HepG2 (cell line): ENCODE data around the gene GRPEL2. TPM values are rescaled to one million over a fixed set of nuclear protein-coding genes. Genes with fewer than 3 reads are reported as not detected.

Source experiments
- ATAC-seq: fragments of 200-7000 bp; cut with Tn5 transposase; 3 replicates; pipeline ENCODE4 v1.9.1; 2020; ENCODE audit warnings: mild to moderate bottlenecking, moderate library complexity
- BruUV-seq: library from RNA; stranded (reverse); fragments of 400-500 nt; replicated peaks from 2 replicates; lab custom pipeline; 2021; lab: Mats Ljungman, UMichigan
- CTCF ChIA-PET: fragments of 300-600 bp; formaldehyde crosslinking; extraction: SDS; loops from one replicate; lab custom pipeline; 2021; ENCODE audit warnings: low total read pairs, inconsistent platforms, low intra/inter-chr PET ratio; lab: Yijun Ruan, JAX
- POLR2A ChIA-PET: fragments of 350-600 bp; sonication (Branson Sonifier 250); formaldehyde crosslinking; loops from one replicate; lab custom pipeline; 2020; ENCODE audit warnings: antibody characterized with exemption, inconsistent platforms; lab: Yijun Ruan, JAX
- DNase-seq: peaks from one replicate; pipeline ENCODE4 v3.0.0-alpha.2; 2015; ENCODE audit warnings: low spot score
- FAIRE-seq: peaks from 3 replicates; lab custom pipeline; 2011; peaks lifted over from hg19 to GRCh38; lab: Jason Lieb, UNC
- H2AFZ ChIP-seq: one replicate; pipeline ENCODE4 v1.6.1; 2011; ENCODE audit warnings: low read length, inconsistent platforms
- H3K27ac ChIP-seq: fragments of 300-600 bp; 3 replicates; pipeline ENCODE4 v1.8.0; 2011; ENCODE audit warnings: mixed run types, mild to moderate bottlenecking, mixed read lengths, low read length, inconsistent platforms; ENCODE audit not compliant: insufficient read depth; ENCODE audit errors: extremely low read length
- H3K27me3 ChIP-seq, 2 experiments: fragments of 200-600 bp in 1 of 2; 2 replicates in 1 of 2; 3 replicates in 1 of 2; pipeline versions ENCODE4 v1.6.0 to v1.8.0; 2011; ENCODE audit warnings: low read length in 2 of 2, mild to moderate bottlenecking in 2 of 2, moderate library complexity in 2 of 2, inconsistent platforms in 1 of 2; ENCODE audit not compliant: insufficient read depth in 2 of 2, control insufficient read depth in 1 of 2
- H3K36me3 ChIP-seq, 2 experiments: fragments of 200-600 bp in 1 of 2; replicated peaks in 1 of 2; 2 replicates in 1 of 2; 3 replicates in 1 of 2; pipeline versions ENCODE4 v1.5.1 to v1.8.0; 2011; ENCODE audit warnings: low read length in 2 of 2, inconsistent platforms in 1 of 2; ENCODE audit not compliant: insufficient read depth in 2 of 2, control insufficient read depth in 1 of 2
- H3K4me1 ChIP-seq: 2 replicates; pipeline ENCODE4 v1.5.1; 2012; ENCODE audit warnings: low read length, inconsistent platforms; ENCODE audit not compliant: insufficient read depth
- H3K4me2 ChIP-seq: 2 replicates; pipeline ENCODE4 v1.6.0; 2011; ENCODE audit warnings: low read depth, low read length, inconsistent platforms
- H3K4me3 ChIP-seq, 3 experiments: fragments of 200-600 bp in 1 of 3; sonication (generic), shearing (Covaris generic) in 1 of 3; replicated peaks in 1 of 3; 2 replicates each; pipeline ENCODE4 v1.5.1; 2011 to 2016; ENCODE audit warnings: low read length in 3 of 3, inconsistent platforms in 2 of 3, low read depth in 2 of 3, mild to moderate bottlenecking in 2 of 3, control low read depth in 1 of 3, mixed read lengths in 1 of 3; ENCODE audit not compliant: insufficient read depth in 1 of 3
- H3K79me2 ChIP-seq: one replicate; pipeline ENCODE4 v1.6.1; 2011; ENCODE audit warnings: low read length, inconsistent platforms; ENCODE audit not compliant: insufficient read depth
- H3K9ac ChIP-seq: 2 replicates; pipeline ENCODE4 v1.6.0; 2011; ENCODE audit warnings: mild to moderate bottlenecking, low read depth, low read length, inconsistent platforms; ENCODE audit not compliant: insufficient read depth
- H3K9me3 ChIP-seq: 2 replicates; pipeline ENCODE4 v1.5.1; 2012; ENCODE audit warnings: mild to moderate bottlenecking, low read length
- H4K20me1 ChIP-seq: 2 replicates; pipeline ENCODE4 v1.6.0; 2011; ENCODE audit warnings: inconsistent platforms, mild to moderate bottlenecking, low read length, moderate library complexity; ENCODE audit not compliant: insufficient read depth
- MTF1 ChIP-seq: sonication (generic); formaldehyde crosslinking; IDR thresholded peaks from 2 replicates; pipeline ENCODE4 v1.5.0; 2020; ENCODE audit warnings: missing genetic modification reagents
- NFYC ChIP-seq: IDR thresholded peaks from 2 replicates; pipeline ENCODE4 v1.6.1; 2016; ENCODE audit warnings: missing genetic modification reagents, missing compliant biosample characterization
- POGZ ChIP-seq: sonication (generic); formaldehyde crosslinking; IDR thresholded peaks from 2 replicates; pipeline ENCODE4 v1.4.0; 2020; ENCODE audit warnings: mild to moderate bottlenecking, missing genetic modification reagents
- PPARG ChIP-seq: conservative IDR thresholded peaks from 2 replicates; pipeline ENCODE4 v1.6.1; 2016; ENCODE audit warnings: missing biosample characterization, missing genetic modification reagents
- STAT6 ChIP-seq: sonication (generic); formaldehyde crosslinking; IDR thresholded peaks from 2 replicates; pipeline ENCODE4 v1.4.0; 2020; ENCODE audit warnings: missing genetic modification reagents, mild to moderate bottlenecking, borderline replicate concordance
- ZBTB20 ChIP-seq: sonication (generic); formaldehyde crosslinking; IDR thresholded peaks from 2 replicates; pipeline ENCODE4 v1.8.1; 2023; ENCODE audit warnings: missing genetic modification reagents, low read depth, mild to moderate bottlenecking, borderline replicate concordance
- ZNF326 ChIP-seq: sonication (generic); formaldehyde crosslinking; IDR thresholded peaks from 2 replicates; pipeline ENCODE4 v1.4.0; 2020; ENCODE audit warnings: missing genetic modification reagents, borderline replicate concordance
- ZNF720 ChIP-seq: sonication (generic); formaldehyde crosslinking; IDR thresholded peaks from 2 replicates; pipeline ENCODE4 v1.4.0; 2020; ENCODE audit warnings: missing genetic modification reagents
- ZNF768 ChIP-seq: sonication (generic); formaldehyde crosslinking; IDR thresholded peaks from 2 replicates; pipeline ENCODE4 v1.4.0; 2020; ENCODE audit warnings: missing genetic modification reagents
- WGBS: methylation state at CpG from one replicate; pipeline ENCODE4 v1.1.6; 2017; ENCODE audit warnings: low lambda C conversion rate; 5-methylcytosine and 5-hydroxymethylcytosine counted together
- in situ Hi-C: cut with HindIII; loops from 2 replicates; pipeline ENCODE4 v1.10.0; 2017; ENCODE audit warnings: low pct_unique_long_range_greater_than_20kb; ENCODE audit not compliant: extremely low pct_ligation_motif_present
- intact Hi-C: fragments of 100-400 bp; cut with micrococcal nuclease; formaldehyde crosslinking; loops from one replicate; pipeline ENCODE4 v1.10.0; 2022; ENCODE audit not compliant: unreplicated experiment
- polyA plus RNA-seq, 8 experiments: library from polyadenylated mRNA; depleted of rRNA in 3 of 8; stranded (reverse) in 7 of 8; unstranded in 1 of 8; fragments of >200 nt; fragmentation: Illumina TruSeq in 4 of 8; extraction: Trizol in 4 of 8; gene quantifications; 2 replicates each; pipeline versions ENCODE4 v1.2.1 to v1.2.3, GENCODE V29; 2011 to 2016; ENCODE audit warnings: low read depth in 4 of 8, missing spikeins in 1 of 8, mixed read lengths in 1 of 8; ENCODE audit not compliant: insufficient read depth in 1 of 8
- total RNA-seq, 5 experiments: library from RNA; depleted of rRNA; stranded (reverse); fragments of >200 nt; fragmentation: Illumina TruSeq; extraction: Trizol; gene quantifications; 2 replicates each; pipeline ENCODE4 v1.2.3, GENCODE V29; 2016; ENCODE audit warnings: low read depth in 1 of 5
- TF ChIP-seq, protein P1 (sequence below): sonication (generic); formaldehyde crosslinking; IDR thresholded peaks from 2 replicates; pipeline ENCODE4 v1.9.0; 2022; ENCODE audit warnings: missing genetic modification reagents, mild to moderate bottlenecking, borderline replicate concordance
- TF ChIP-seq, protein P2 (sequence below): sonication (generic); formaldehyde crosslinking; IDR thresholded peaks from 2 replicates; pipeline ENCODE4 v1.5.0; 2020; ENCODE audit warnings: missing genetic modification reagents, mild to moderate bottlenecking, borderline replicate concordance

Gene GRPEL2
- total and polyA plus RNA-seq, 2 of the 13 experiments (the other 11 are each of a cell fraction or from before 2014, with no cell fraction given), result 13.1 to 16.6 TPM

DNA sequence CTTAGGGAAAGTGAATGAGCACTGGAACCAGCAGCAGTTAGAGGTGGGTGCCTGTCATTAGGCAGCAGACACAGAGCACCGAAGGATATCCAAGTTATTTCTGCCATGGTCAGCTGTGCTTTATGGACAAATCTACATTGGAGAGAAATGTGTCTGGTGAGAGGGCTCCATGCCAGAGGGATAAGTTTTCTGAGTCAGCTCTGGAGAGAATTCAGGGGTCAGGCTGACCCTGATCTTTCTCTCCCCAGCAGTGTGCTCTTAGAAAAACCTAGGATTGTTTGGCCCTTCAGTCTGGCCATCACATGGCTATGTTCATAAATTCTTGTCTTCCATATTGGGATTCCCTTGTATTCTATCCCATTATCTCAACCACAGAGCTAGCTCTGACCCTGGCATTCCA lies 42.7 kb downstream of the GRPEL2 start:
- POLR2A ChIA-PET, result no interaction called here
- no peaks in the 10 kb centered on the region for H3K36me3 ChIP-seq
- H3K27ac ChIP-seq, result no peak overlapping the region
- no peaks in the 10 kb centered on the region for H4K20me1 ChIP-seq
- CTCF ChIA-PET, result no interaction called here
- no peak for DNase-seq
- FAIRE-seq, result no peak
- ATAC-seq, result no peak
- H3K79me2 ChIP-seq, result no peaks in the 10 kb centered on the region
- H2AFZ ChIP-seq, result no peak overlapping the region
- peaks cover 38% of the 10 kb centered on the region for H3K4me1 ChIP-seq
- TF ChIP-seq ZNF720 (no peak), STAT6 (CRISPR knock-in tag) (no peak), MTF1 (CRISPR knock-in tag) (no peak), POGZ (no peak), ZNF768 (CRISPR knock-in tag) (no peak), ZNF326 (CRISPR knock-in tag) (no peak), ZBTB20 (no peak), NFYC (CRISPR knock-in tag) (no peak), PPARG (no peak)
- TF ChIP-seq, protein P1, sequence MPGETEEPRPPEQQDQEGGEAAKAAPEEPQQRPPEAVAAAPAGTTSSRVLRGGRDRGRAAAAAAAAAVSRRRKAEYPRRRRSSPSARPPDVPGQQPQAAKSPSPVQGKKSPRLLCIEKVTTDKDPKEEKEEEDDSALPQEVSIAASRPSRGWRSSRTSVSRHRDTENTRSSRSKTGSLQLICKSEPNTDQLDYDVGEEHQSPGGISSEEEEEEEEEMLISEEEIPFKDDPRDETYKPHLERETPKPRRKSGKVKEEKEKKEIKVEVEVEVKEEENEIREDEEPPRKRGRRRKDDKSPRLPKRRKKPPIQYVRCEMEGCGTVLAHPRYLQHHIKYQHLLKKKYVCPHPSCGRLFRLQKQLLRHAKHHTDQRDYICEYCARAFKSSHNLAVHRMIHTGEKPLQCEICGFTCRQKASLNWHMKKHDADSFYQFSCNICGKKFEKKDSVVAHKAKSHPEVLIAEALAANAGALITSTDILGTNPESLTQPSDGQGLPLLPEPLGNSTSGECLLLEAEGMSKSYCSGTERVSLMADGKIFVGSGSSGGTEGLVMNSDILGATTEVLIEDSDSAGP (CRISPR knock-in tag), result no peak
- TF ChIP-seq, protein P2, sequence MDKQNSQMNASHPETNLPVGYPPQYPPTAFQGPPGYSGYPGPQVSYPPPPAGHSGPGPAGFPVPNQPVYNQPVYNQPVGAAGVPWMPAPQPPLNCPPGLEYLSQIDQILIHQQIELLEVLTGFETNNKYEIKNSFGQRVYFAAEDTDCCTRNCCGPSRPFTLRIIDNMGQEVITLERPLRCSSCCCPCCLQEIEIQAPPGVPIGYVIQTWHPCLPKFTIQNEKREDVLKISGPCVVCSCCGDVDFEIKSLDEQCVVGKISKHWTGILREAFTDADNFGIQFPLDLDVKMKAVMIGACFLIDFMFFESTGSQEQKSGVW (CRISPR knock-in tag), result no peak
- no TSS peak for BruUV-seq
- peaks cover 2 to 5% of the 10 kb centered on the region in 2 experiments; a peak in 2 of 5 replicates for H3K27me3 ChIP-seq
- no peaks in the 10 kb centered on the region for H3K9me3 ChIP-seq
- no peak overlapping the region for H3K4me2 ChIP-seq
- intact Hi-C loops (no loop called here), in situ Hi-C loops (loop anchor here (10.0 kb wide), 1 partner anchor 47 kb away; no protein-coding TSS in a partner anchor)
- 90% methylated on average over 1 of the region's 1 CpG for WGBS
- no peak overlapping the region for H3K9ac ChIP-seq
- H3K4me3 ChIP-seq, result no peak overlapping the region
